ENCODE data around the gene ASIC5. TPM values are rescaled to one million over a fixed set of nuclear protein-coding genes. Genes with fewer than 3 reads are reported as not detected.

The ASIC5 gene
- total RNA-seq, 1 experiment from 2014 or later, result not detected

- H3K4me1 ChIP-seq (ENCODE audit: control insufficient read depth, insufficient read depth, low read length), result no peaks in the 10 kb centered on the region
- H3K4me3 ChIP-seq (ENCODE audit: low read depth in 2 of 2, low read length in 2 of 2), result no peak overlapping the region
- intact Hi-C loops (cut with micrococcal nuclease; ENCODE audit: unreplicated experiment) (no loop called here), in situ Hi-C loops (cut with HindIII; ENCODE audit: low pct_unique_long_range_greater_than_20kb, low sequenced_read_pairs) (no loop called here)
- ChIA-PET CTCF (no interaction called here), POLR2A (no interaction called here)
- TF ChIP-seq POLR2AphosphoS5 (IDR thresholded peaks at IDR 0.05; ENCODE audit: low read depth, low read length) (no peak), TCF7L2 (IDR thresholded peaks at IDR 0.05; ENCODE audit: low read depth, low read length) (no peak), REST (IDR thresholded peaks at IDR 0.05; ENCODE audit: insufficient read depth in 1 of 2, low read depth in 2 of 2, low read length in 1 of 2) (no peak), SIN3A (IDR thresholded peaks at IDR 0.05; ENCODE audit: borderline replicate concordance, insufficient read depth, low read depth, low read length) (no peak), CTCF (IDR thresholded peaks at IDR 0.05) (no peak)
- no peaks in the 10 kb centered on the region for H3K27me3 ChIP-seq (ENCODE audit: control insufficient read depth, insufficient read depth, low read length)
- BruUV-seq (replicated peaks), result no TSS peak
- ATAC-seq (no peak), DNase-seq (ENCODE audit: low read depth, low spot score) (no peak)
- no peaks in the 10 kb centered on the region for H3K9me3 ChIP-seq (ENCODE audit: control insufficient read depth, insufficient read depth, low read depth, low read length)
- H3K36me3 ChIP-seq (ENCODE audit: control insufficient read depth, insufficient read depth, low read length), result no peaks in the 10 kb centered on the region
- no peak overlapping the region for H3K27ac ChIP-seq (ENCODE audit: low read length)
Measured at GRCh38 chr4:155911905-155912304, 45.8 kb upstream of the ASIC5 start.

DNA sequence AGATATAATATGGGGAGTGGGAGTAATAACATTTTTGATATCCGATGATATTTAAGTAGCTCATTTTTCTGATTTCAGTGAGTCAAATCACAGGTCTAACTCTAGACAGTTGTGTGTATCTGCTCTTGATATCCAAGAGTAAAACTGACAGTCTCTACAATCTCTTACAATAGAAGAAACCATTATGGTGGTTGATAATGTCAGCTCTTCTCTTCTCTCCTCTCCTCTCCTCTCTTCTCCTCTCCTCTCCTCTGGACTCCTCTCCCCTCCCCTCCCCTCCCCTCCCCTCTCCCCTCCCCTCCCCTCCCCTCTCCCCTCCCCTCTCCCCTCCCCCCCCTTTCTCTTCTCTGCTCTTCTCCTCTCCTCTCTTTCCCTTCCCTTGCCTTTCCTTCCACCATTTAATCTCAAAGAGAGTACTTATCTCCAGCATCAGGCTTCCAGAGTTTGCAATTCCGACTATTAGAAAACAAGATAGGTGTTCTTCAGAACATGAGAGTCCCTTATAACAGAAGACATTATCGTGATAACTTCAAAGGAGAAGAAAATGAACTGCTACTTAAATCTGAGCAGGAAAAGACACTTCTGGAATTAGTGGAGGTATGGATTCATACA, 43.6 kb upstream of the ASIC5 start:
- no peak overlapping the region for H3K27ac ChIP-seq (ENCODE audit: low read length)
- TF ChIP-seq CTCF (IDR thresholded peaks at IDR 0.05), result no peak
- no peak for TF ChIP-seq TCF7L2 (IDR thresholded peaks at IDR 0.05; ENCODE audit: low read depth, low read length)
- no peak for TF ChIP-seq POLR2AphosphoS5 (IDR thresholded peaks at IDR 0.05; ENCODE audit: low read depth, low read length)
- no peak for TF ChIP-seq SIN3A (IDR thresholded peaks at IDR 0.05; ENCODE audit: borderline replicate concordance, insufficient read depth, low read depth, low read length)
- no peak for TF ChIP-seq REST (IDR thresholded peaks at IDR 0.05; ENCODE audit: insufficient read depth in 1 of 2, low read depth in 2 of 2, low read length in 1 of 2)
- ATAC-seq, result no peak
- no peaks in the 10 kb centered on the region for H3K36me3 ChIP-seq (ENCODE audit: control insufficient read depth, insufficient read depth, low read length)
- no TSS peak for BruUV-seq (replicated peaks)
- no peaks in the 10 kb centered on the region for H3K4me1 ChIP-seq (ENCODE audit: control insufficient read depth, insufficient read depth, low read length)
- ChIA-PET POLR2A (no interaction called here), CTCF (no interaction called here)
- no peaks in the 10 kb centered on the region for H3K27me3 ChIP-seq (ENCODE audit: control insufficient read depth, insufficient read depth, low read length)
- H3K4me3 ChIP-seq (ENCODE audit: low read depth in 2 of 2, low read length in 2 of 2), result no peak overlapping the region
- in situ Hi-C loops (cut with HindIII; ENCODE audit: low pct_unique_long_range_greater_than_20kb, low sequenced_read_pairs), result no loop called here
- intact Hi-C loops (cut with micrococcal nuclease; ENCODE audit: unreplicated experiment), result loop anchor here (10.0 kb wide), 1 partner anchor 85 kb away; no protein-coding TSS in a partner anchor
- no peak for DNase-seq (ENCODE audit: low read depth, low spot score)
- no peaks in the 10 kb centered on the region for H3K9me3 ChIP-seq (ENCODE audit: control insufficient read depth, insufficient read depth, low read depth, low read length)
